Mammary epithelial cell (primary cell): ENCODE measurements around the gene GALNT3.

ENCODE experiments used
- CTCF ChIP-seq, 2 donors: IDR thresholded peaks in 1 of 2; conservative IDR thresholded peaks in 1 of 2; 2 replicates each; pipeline ENCODE4 v1.5.1; 2011 to 2012; ENCODE audit warnings: inconsistent platforms in 2 of 2, low read length in 2 of 2, mild to moderate bottlenecking in 2 of 2, control low read depth in 1 of 2, low read depth in 1 of 2; ENCODE audit not compliant: insufficient read depth in 1 of 2; ENCODE audit errors: extremely low read depth in 1 of 2
- EZH2 ChIP-seq: IDR thresholded peaks from 2 replicates; pipeline ENCODE4 v1.6.1; 2012; ENCODE audit warnings: low read length, inconsistent platforms, borderline replicate concordance

- TF ChIP-seq CTCF (conservative IDR thresholded peaks at IDR 0.05 in 1 of 2, IDR thresholded peaks at IDR 0.05 in 1 of 2; ENCODE audit: extremely low read depth in 1 of 2, insufficient read depth in 1 of 2, low read depth in 1 of 2, low read length in 2 of 2) (no peak), EZH2 (no peak)
These were observed 92.9 kb downstream of the GALNT3 start for GRCh38 chr2:165701147-165701546.
